Endometrial microvascular endothelial cells (primary cell): ENCODE measurements around the gene NPHP1. TPM values are rescaled to one million over a fixed set of nuclear protein-coding genes. Genes with fewer than 3 reads are reported as not detected.
"Not testable (repeated sequence)": the region's sequence is repeated elsewhere in the genome, so short reads cannot be mapped to it uniquely, and the experiment has no call there.

Source experiments
- in situ Hi-C: cut with HindIII; loops from 2 replicates; pipeline ENCODE4 v1.10.0; 2017; ENCODE audit warnings: low sequenced_read_pairs, low pct_unique_long_range_greater_than_20kb; ENCODE audit errors: inconsistent ontology term
- total RNA-seq: library from RNA; depleted of rRNA; stranded (reverse); fragments of >200 nt; gene quantifications from one replicate; pipeline ENCODE4 v1.2.3, GENCODE V29; 2015; ENCODE audit errors: inconsistent ontology term

NPHP1 gene
- total RNA-seq = 1.2 TPM

DNA sequence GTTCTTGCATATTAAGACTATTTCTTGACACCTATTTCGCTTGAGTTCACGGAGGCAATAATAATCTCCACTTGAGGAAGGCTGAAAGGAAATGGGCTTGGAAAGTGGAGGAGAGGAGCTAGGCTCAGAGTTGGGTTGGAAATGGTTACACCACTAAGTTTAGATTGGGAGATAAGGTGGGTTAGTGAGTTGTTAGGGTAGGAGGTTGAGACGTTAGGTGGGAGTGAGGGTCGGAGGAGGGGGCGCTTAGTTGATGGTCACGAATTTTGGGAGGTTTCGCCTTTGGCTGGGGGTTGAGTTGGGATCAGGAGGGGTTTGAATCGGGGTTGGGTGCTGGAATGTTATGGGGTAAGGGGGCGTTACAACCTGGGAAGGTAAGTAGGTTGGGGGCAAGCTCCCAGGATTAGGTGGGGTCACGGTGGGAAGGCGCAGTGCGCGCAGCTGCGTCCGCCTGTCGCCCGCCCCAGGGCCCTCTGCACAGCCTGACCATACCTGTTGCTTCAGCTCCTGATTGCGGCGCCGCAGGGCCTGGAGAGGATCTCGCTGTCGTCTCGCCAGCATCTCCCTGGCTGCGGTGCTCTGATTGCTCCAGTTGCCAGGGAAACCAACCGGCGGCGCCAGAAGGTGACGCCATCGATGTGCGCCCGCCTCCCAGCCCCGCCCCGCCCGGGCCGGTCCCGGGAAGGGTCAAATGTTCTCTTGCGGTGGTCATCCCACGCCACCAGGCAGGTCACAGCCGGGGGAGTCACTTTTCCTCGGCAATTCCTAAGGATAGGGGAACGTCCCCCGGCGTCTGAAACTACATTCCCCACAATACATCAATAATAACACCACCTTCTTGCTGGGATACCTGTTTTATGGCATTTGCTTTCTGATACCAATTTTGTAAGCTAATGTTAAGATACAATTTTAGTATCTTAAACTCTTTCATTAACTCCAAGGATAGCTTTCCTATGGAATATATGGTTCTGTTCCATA, at the start of gene NPHP1:
Gene NPHP1 (minus strand): TSS at position 606 of the 978 bp plus-strand sequence. CDS start 45 bp downstream, at position 561.
- in situ Hi-C loops = no loop called here

DNA sequence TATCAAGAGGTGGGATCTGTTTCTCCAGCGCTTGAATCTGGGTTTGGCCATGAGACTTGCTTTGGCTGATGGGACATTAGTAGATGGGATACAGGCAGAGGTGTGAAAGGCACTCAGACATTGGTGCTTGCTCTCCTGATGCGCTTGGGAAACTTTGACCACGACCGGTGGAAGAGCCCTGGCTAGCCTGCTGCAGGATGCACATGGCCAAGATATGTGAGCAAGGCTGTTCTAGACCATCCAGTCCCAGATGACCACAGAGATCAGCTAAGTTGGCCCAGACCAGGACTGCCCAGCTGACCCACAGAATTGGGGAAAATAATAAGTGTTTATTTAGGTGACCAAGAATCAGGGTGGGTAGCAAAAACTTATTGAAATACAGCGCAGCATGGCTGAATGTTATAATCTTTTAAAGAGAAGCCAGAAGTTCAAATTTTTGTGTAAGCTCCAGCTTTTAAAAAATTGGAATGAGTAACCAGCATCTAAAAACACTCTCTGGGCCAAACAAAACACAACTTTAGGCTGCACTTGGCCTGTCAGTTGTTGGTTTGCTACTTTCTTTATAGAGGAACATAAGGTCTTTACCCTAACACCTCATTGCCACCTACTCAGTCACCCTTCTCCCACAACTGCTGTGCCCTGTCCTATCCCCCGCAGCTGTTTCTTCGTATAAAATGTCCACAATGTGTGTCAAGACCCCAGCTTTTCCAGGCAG, 43.4 kb upstream of the NPHP1 start:
- in situ Hi-C loops = not testable (repeated sequence)

- in situ Hi-C loops = not testable (repeated sequence)
Measured at GRCh38 chr2:110245488-110246435, 40.9 kb upstream of the NPHP1 start.

- in situ Hi-C loops = not testable (repeated sequence)
Measured at GRCh38 chr2:110243283-110243682, 38.5 kb upstream of the NPHP1 start.

DNA sequence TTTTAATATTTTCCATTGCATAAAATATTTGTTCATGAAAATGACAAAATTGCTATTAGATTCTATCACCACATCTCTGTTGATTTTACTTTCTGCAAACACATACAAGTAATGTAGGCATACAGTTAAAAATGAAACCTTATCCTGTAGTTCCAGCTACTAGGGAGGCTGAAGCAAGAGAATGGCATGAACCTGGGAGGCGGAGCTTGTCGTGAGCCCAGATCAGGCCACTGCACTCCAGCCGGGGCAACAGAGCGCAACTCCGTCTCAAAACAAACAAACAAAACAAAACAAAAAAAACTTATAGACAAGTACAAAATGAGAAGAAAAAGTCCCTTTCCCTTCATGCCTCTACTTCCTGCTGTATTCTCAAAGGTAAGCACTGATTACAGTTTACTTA, 29.7 kb upstream of the NPHP1 start:
- in situ Hi-C loops = not testable (repeated sequence)

GRCh38 chr2:110229886-110230285, 25.1 kb upstream of the NPHP1 start:
- in situ Hi-C loops = not testable (repeated sequence)

- in situ Hi-C loops = not testable (repeated sequence)
Measured at GRCh38 chr2:110222626-110223025, 17.8 kb upstream of the NPHP1 start.

- in situ Hi-C loops = no loop called here
Measured at GRCh38 chr2:110221938-110222337, 17.1 kb upstream of the NPHP1 start.

- in situ Hi-C loops = no loop called here
Measured at GRCh38 chr2:110220190-110220564, 15.4 kb upstream of the NPHP1 start.

- in situ Hi-C loops = no loop called here
Measured at GRCh38 chr2:110219496-110220189, 14.8 kb upstream of the NPHP1 start.

GRCh38 chr2:110218889-110219288, 14.1 kb upstream of the NPHP1 start:
- in situ Hi-C loops = not testable (repeated sequence)

DNA sequence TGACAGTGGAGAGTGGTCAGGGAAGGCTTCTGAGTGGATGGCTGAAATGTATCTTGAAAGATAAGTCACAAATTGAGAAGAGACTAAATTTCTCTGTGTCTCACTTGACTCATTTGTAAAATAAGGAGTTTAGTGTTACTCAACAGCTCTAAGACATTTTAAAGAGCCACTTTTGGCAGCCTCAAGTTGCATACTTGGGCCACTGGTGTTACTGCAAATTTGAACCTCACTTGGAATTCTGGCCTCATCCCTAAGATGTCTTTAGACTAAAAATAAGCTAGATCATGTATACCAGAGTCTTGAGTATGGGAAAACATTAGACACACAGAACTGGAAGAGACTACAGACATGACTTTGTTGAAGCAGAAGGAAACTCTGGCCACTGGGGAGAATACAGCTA, 12.0 kb upstream of the NPHP1 start:
- in situ Hi-C loops = no loop called here

DNA sequence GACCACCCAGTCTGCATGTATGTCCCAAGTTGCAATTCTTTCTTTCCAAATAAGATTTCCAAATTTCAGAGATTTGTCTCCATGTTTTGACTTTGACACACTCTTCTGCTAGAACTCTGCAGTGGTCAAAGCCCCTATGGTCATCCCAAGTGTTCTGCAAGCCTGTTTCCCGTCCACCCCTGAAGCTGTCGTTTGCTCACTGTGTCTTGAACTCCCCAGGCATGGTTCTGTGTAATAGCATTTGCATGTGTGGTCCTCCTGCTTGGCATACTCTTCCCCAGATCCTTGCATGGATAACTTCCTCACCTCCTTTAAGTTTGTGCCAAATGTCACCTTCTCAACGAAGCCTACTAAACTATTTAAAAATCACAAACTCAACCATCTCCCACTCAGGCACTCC, 11.4 kb upstream of the NPHP1 start:
- in situ Hi-C loops = no loop called here

GRCh38 chr2:110215566-110216158, 10.8 kb upstream of the NPHP1 start:
- in situ Hi-C loops = no loop called here

DNA sequence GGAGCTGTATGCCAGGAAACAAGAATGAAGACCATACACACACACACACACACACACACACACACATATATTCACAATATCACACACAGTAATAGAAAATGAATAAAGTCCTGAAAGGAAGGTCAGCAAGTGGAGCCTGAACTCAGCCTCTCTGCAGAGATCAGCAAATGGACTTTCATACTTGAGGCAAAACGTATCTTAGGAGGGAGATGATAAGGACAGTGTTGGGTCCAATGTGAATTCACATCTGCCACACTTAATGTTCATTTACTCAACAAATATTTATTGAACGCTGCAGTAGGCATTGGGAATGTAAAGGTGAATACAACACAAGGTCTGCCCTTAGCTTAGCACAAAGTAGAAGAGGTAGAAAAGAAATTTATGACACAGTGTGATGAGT, 10.3 kb upstream of the NPHP1 start:
- in situ Hi-C loops = no loop called here

- in situ Hi-C loops = not testable (repeated sequence)
Measured at GRCh38 chr2:110213522-110213921, 8.7 kb upstream of the NPHP1 start.

- in situ Hi-C loops = no loop called here
Measured at GRCh38 chr2:110211938-110212858, 7.4 kb upstream of the NPHP1 start, which contains the start of gene MTLN. MTLN (minus strand) TSS chr2:110212547; CDS start chr2:110212525, 22 bp downstream.
